Left lung (tissue), 10 donors: ENCODE results near the gene PDLIM5. TPM values are rescaled to one million over a fixed set of nuclear protein-coding genes. Genes with fewer than 3 reads are reported as not detected.

Experiments used
- ATAC-seq: fragments of 200-7000 bp; cut with Tn5 transposase; one replicate; pipeline ENCODE4 v1.9.1; 2020; ENCODE audit warnings: moderate library complexity
- DNase-seq, 4 donors: peaks; one replicate each; pipeline ENCODE4 v3.0.0-alpha.2; 2013 to 2020
- H3K27ac ChIP-seq, 2 donors: fragments of 200-600 bp; sonication (generic) in 1 of 2; one replicate each; pipeline versions ENCODE4 v1.5.0 to v1.8.0; 2020 to 2021
- H3K27me3 ChIP-seq, 2 donors: fragments of 200-600 bp; sonication (generic) in 1 of 2; one replicate each; pipeline versions ENCODE4 v1.5.0 to v1.8.0; 2020 to 2021
- H3K36me3 ChIP-seq, 2 donors: fragments of 200-600 bp; sonication (generic) in 1 of 2; one replicate each; pipeline versions ENCODE4 v1.5.0 to v1.8.0; 2020 to 2021
- H3K4me1 ChIP-seq, 2 donors: fragments of 200-600 bp; one replicate each; pipeline ENCODE4 v1.8.0; 2021
- H3K4me3 ChIP-seq, 2 donors: fragments of 200-600 bp; sonication (generic) in 1 of 2; one replicate each; pipeline versions ENCODE4 v1.5.0 to v1.8.0; 2020 to 2021; ENCODE audit warnings: mild to moderate bottlenecking in 1 of 2
- H3K9me3 ChIP-seq, 2 donors: fragments of 200-600 bp; sonication (generic) in 1 of 2; one replicate each; pipeline versions ENCODE4 v1.5.0 to v1.8.0; 2020 to 2021
- CTCF ChIP-seq, 2 donors: fragments of 200-600 bp; sonication (generic) in 1 of 2; IDR thresholded peaks; one replicate each; pipeline versions ENCODE4 v1.5.0 to v1.8.0; 2021; ENCODE audit warnings: antibody characterized with exemption in 2 of 2
- intact Hi-C, 2 donors: fragments of 100-400 bp; cut with DNase I; formaldehyde crosslinking; loops; one replicate each; pipeline versions ENCODE4 v1.11.2 to v1.14.2; 2022
- polyA plus RNA-seq, 6 donors: library from polyadenylated mRNA; unstranded; fragments of 120-200 nt; gene quantifications; one replicate each; pipeline ENCODE4 v1.2.1, GENCODE V29; 2013; ENCODE audit not compliant: insufficient read length in 6 of 6
- total RNA-seq, 2 donors: library from RNA; stranded (reverse); fragmentation: NEBNext Ultra II Directional; extraction: Animal tissue kit (Norgen Biotek cat#: 25700); gene quantifications; one replicate each; pipeline ENCODE4 v1.2.1, GENCODE V29; 2021
- donor health status: DM: no; HTN: yes; CAD: no.
- donor health status: DM: no; HTN: no; CAD: no.

PDLIM5 gene
- total and polyA plus RNA-seq, 8 donors = 18.3 to 105 (median 20.3) TPM

GRCh38 chr4:94676970-94677369 is 225.2 kb downstream of the PDLIM5 start:
- Histone ChIP-seq H3K4me1 (no peaks in the 10 kb centered on the region), H3K9me3 (no peaks in the 10 kb centered on the region), H3K27ac (no peak overlapping the region), H3K27me3 (no peaks in the 10 kb centered on the region), H3K4me3 (no peak overlapping the region), H3K36me3 (no peaks in the 10 kb centered on the region)
- ATAC-seq (no peak), DNase-seq (no peak)
- intact Hi-C loops = no loop called here
- TF ChIP-seq CTCF (IDR thresholded peaks at IDR 0.05) = no peak

- H3K4me3 ChIP-seq = no peak overlapping the region
- intact Hi-C loops = no loop called here
- DNase-seq = no peak
- H3K4me1 ChIP-seq = no peaks in the 10 kb centered on the region
- no peaks in the 10 kb centered on the region for H3K36me3 ChIP-seq
- no peak for TF ChIP-seq CTCF (IDR thresholded peaks at IDR 0.05)
- no peaks in the 10 kb centered on the region for H3K9me3 ChIP-seq
- ATAC-seq = no peak
- no peak overlapping the region for H3K27ac ChIP-seq
- no peaks in the 10 kb centered on the region for H3K27me3 ChIP-seq
Observed at GRCh38 chr4:94678896-94679295, 227.2 kb downstream of the PDLIM5 start.

GRCh38 chr4:94680176-94680862 is 228.6 kb downstream of the PDLIM5 start:
- no peak for TF ChIP-seq CTCF (IDR thresholded peaks at IDR 0.05)

GRCh38 chr4:94686086-94686485 is 234.3 kb downstream of the PDLIM5 start:
- Histone ChIP-seq H3K27ac (no peak overlapping the region), H3K4me3 (no peak overlapping the region), H3K27me3 (no peaks in the 10 kb centered on the region), H3K9me3 (no peaks in the 10 kb centered on the region), H3K4me1 (no peaks in the 10 kb centered on the region), H3K36me3 (no peaks in the 10 kb centered on the region)
- DNase-seq (no peak), ATAC-seq (no peak)
- intact Hi-C loops = no loop called here
- TF ChIP-seq CTCF (IDR thresholded peaks at IDR 0.05) = no peak

More at GRCh38 chr4:94680176-94680862, 228.6 kb downstream of the PDLIM5 start:
- H3K36me3 ChIP-seq = no peaks in the 10 kb centered on the region
- H3K4me1 ChIP-seq = no peaks in the 10 kb centered on the region
- H3K27ac ChIP-seq = no peak overlapping the region
- no peaks in the 10 kb centered on the region for H3K9me3 ChIP-seq
- intact Hi-C loops = no loop called here
- H3K27me3 ChIP-seq = no peaks in the 10 kb centered on the region
- no peak overlapping the region for H3K4me3 ChIP-seq
- DNase-seq = no peak
- ATAC-seq = no peak

- ATAC-seq (no peak), DNase-seq (no peak)
- Histone ChIP-seq H3K27me3 (no peaks in the 10 kb centered on the region), H3K4me1 (no peaks in the 10 kb centered on the region), H3K9me3 (no peaks in the 10 kb centered on the region), H3K27ac (no peak overlapping the region), H3K36me3 (no peaks in the 10 kb centered on the region), H3K4me3 (no peak overlapping the region)
- intact Hi-C loops = no loop called here
- TF ChIP-seq CTCF (IDR thresholded peaks at IDR 0.05) = no peak
Observed at GRCh38 chr4:94689155-94689860, 237.6 kb downstream of the PDLIM5 start.
